Activated T-cell treated with anti-CD3 and anti-CD28 coated beads, Interleukin-2, amount 50 U/mL, for 4 hours (primary cell): Measurements from ENCODE around the gene HAVCR1. TPM values are rescaled to one million over a fixed set of nuclear protein-coding genes. Genes with fewer than 3 reads are reported as not detected.
"Not testable (repeated sequence)": the region's sequence is repeated elsewhere in the genome, so short reads cannot be mapped to it uniquely, and the experiment has no call there.

ENCODE experiments used
- ATAC-seq, 2 donors: fragments of 200-7000 bp; cut with Tn5 transposase; one replicate each; pipeline ENCODE4 v1.10.0; 2021
- DNase-seq: peaks from one replicate; pipeline ENCODE4 v3.0.0-alpha.2; 2020
- H3K27me3 Mint-ChIP-seq: one replicate; pipeline ENCODE4 v1.8.0; 2021; ENCODE audit warnings: low read depth, mixed read lengths
- H3K36me3 Mint-ChIP-seq: one replicate; pipeline ENCODE4 v1.8.0; 2022; ENCODE audit warnings: mixed read lengths; ENCODE audit not compliant: insufficient read depth
- H3K4me1 Mint-ChIP-seq: one replicate; pipeline ENCODE4 v1.8.0; 2021; ENCODE audit warnings: low read depth, mixed read lengths
- H3K4me3 Mint-ChIP-seq: one replicate; pipeline ENCODE4 v1.8.0; 2021; ENCODE audit warnings: mild to moderate bottlenecking, moderate library complexity, mixed read lengths
- H3K9me3 Mint-ChIP-seq: one replicate; pipeline ENCODE4 v1.8.0; 2021; ENCODE audit warnings: mixed read lengths
- total RNA-seq, 3 donors: library from RNA; stranded (reverse); gene quantifications; one replicate each; pipeline ENCODE4 v1.2.1, GENCODE V29; 2021

The HAVCR1 gene
- total RNA-seq, 3 donors from 2014 or later: not detected

GRCh38 chr5:157066080-157066479, 7.2 kb upstream of the HAVCR1 start:
- H3K9me3 Mint-ChIP-seq: no peaks in the 10 kb centered on the region
- ATAC-seq (no peak), DNase-seq (no peak)
- H3K4me1 Mint-ChIP-seq: no peaks in the 10 kb centered on the region
- H3K36me3 Mint-ChIP-seq: no peaks in the 10 kb centered on the region
- no peak overlapping the region for H3K4me3 Mint-ChIP-seq
- H3K27me3 Mint-ChIP-seq: no peaks in the 10 kb centered on the region

GRCh38 chr5:157063776-157064430, 5.0 kb upstream of the HAVCR1 start:
- Mint-ChIP-seq H3K27me3 (no peaks in the 10 kb centered on the region), H3K36me3 (no peaks in the 10 kb centered on the region), H3K4me3 (no peak overlapping the region), H3K4me1 (no peaks in the 10 kb centered on the region), H3K9me3 (no peaks in the 10 kb centered on the region)
- ATAC-seq (no peak), DNase-seq (no peak)

GRCh38 chr5:157059891-157060290, 975 bp upstream of the HAVCR1 start:
- Mint-ChIP-seq H3K27me3 (no peaks in the 10 kb centered on the region), H3K36me3 (no peaks in the 10 kb centered on the region), H3K4me3 (no peak overlapping the region), H3K4me1 (no peaks in the 10 kb centered on the region), H3K9me3 (no peaks in the 10 kb centered on the region)
- no peak for ATAC-seq
- DNase-seq: no peak

GRCh38 chr5:157057459-157058370, 1.2 kb downstream of the HAVCR1 start:
- Mint-ChIP-seq H3K36me3 (no peaks in the 10 kb centered on the region), H3K9me3 (no peaks in the 10 kb centered on the region), H3K4me3 (no peak overlapping the region), H3K4me1 (no peaks in the 10 kb centered on the region), H3K27me3 (no peaks in the 10 kb centered on the region)
- ATAC-seq (no peak), DNase-seq (no peak)

GRCh38 chr5:157056848-157057247, 2.1 kb downstream of the HAVCR1 start:
- not testable (repeated sequence) for H3K9me3 Mint-ChIP-seq, ATAC-seq, H3K27me3 Mint-ChIP-seq, H3K36me3 Mint-ChIP-seq, H3K4me3 Mint-ChIP-seq, H3K4me1 Mint-ChIP-seq, DNase-seq

GRCh38 chr5:157051604-157052245, 7.2 kb downstream of the HAVCR1 start:
- H3K9me3 Mint-ChIP-seq: no peaks in the 10 kb centered on the region
- H3K27me3 Mint-ChIP-seq: no peaks in the 10 kb centered on the region
- no peaks in the 10 kb centered on the region for H3K36me3 Mint-ChIP-seq
- no peak for DNase-seq
- peaks cover 35% of the 10 kb centered on the region for H3K4me1 Mint-ChIP-seq
- H3K4me3 Mint-ChIP-seq: no peak overlapping the region
- no peak for ATAC-seq

GRCh38 chr5:157050050-157050449, 8.9 kb downstream of the HAVCR1 start:
- DNase-seq: no peak
- Mint-ChIP-seq H3K4me1 (peaks cover 43% of the 10 kb centered on the region), H3K36me3 (no peaks in the 10 kb centered on the region), H3K27me3 (no peaks in the 10 kb centered on the region), H3K4me3 (peak overlapping the region; percentile 73), H3K9me3 (no peaks in the 10 kb centered on the region)
- peak in 1 of 2 donors; percentile 37 for ATAC-seq

- DNase-seq (no peak), ATAC-seq (no peak)
- Mint-ChIP-seq H3K36me3 (no peaks in the 10 kb centered on the region), H3K9me3 (no peaks in the 10 kb centered on the region), H3K4me1 (peaks cover 45% of the 10 kb centered on the region), H3K4me3 (peak overlapping the region; percentile 73), H3K27me3 (no peaks in the 10 kb centered on the region)
Observed at GRCh38 chr5:157049605-157050004, 9.3 kb downstream of the HAVCR1 start.

GRCh38 chr5:157047898-157048297, 11.0 kb downstream of the HAVCR1 start:
- DNase-seq: no peak
- H3K36me3 Mint-ChIP-seq: no peaks in the 10 kb centered on the region
- no peaks in the 10 kb centered on the region for H3K9me3 Mint-ChIP-seq
- H3K27me3 Mint-ChIP-seq: no peaks in the 10 kb centered on the region
- H3K4me3 Mint-ChIP-seq: no peak overlapping the region
- peaks cover 45% of the 10 kb centered on the region for H3K4me1 Mint-ChIP-seq
- no peak for ATAC-seq

- not testable (repeated sequence) for H3K36me3 Mint-ChIP-seq, H3K9me3 Mint-ChIP-seq, H3K27me3 Mint-ChIP-seq, H3K4me3 Mint-ChIP-seq, DNase-seq, ATAC-seq
- H3K4me1 Mint-ChIP-seq: peaks cover 45% of the 10 kb centered on the region
Observed at GRCh38 chr5:157047016-157047415, 11.9 kb downstream of the HAVCR1 start.

- no peaks in the 10 kb centered on the region for H3K27me3 Mint-ChIP-seq
- H3K4me1 Mint-ChIP-seq: peaks cover 42% of the 10 kb centered on the region
- peaks cover 1% of the 10 kb centered on the region for H3K36me3 Mint-ChIP-seq
- H3K4me3 Mint-ChIP-seq: no peak overlapping the region
- DNase-seq (no peak), ATAC-seq (peak; percentile 25 to 48)
- H3K9me3 Mint-ChIP-seq: no peaks in the 10 kb centered on the region
Observed at GRCh38 chr5:157046041-157046440, 12.9 kb downstream of the HAVCR1 start.

GRCh38 chr5:157045601-157046000, 13.3 kb downstream of the HAVCR1 start:
- no peak overlapping the region for H3K4me3 Mint-ChIP-seq
- DNase-seq (no peak), ATAC-seq (no peak)
- peaks cover 38% of the 10 kb centered on the region for H3K4me1 Mint-ChIP-seq
- H3K9me3 Mint-ChIP-seq: no peaks in the 10 kb centered on the region
- peaks cover 1% of the 10 kb centered on the region for H3K36me3 Mint-ChIP-seq
- H3K27me3 Mint-ChIP-seq: no peaks in the 10 kb centered on the region

- Mint-ChIP-seq H3K4me3 (no peak overlapping the region), H3K27me3 (no peaks in the 10 kb centered on the region), H3K4me1 (peaks cover 8% of the 10 kb centered on the region), H3K36me3 (peaks cover 1% of the 10 kb centered on the region), H3K9me3 (no peaks in the 10 kb centered on the region)
- DNase-seq (no peak), ATAC-seq (peak; percentile 30 to 35)
Observed at GRCh38 chr5:157038568-157039187, 20.2 kb downstream of the HAVCR1 start.
